Stimulated activated CD4-positive, alpha-beta T cell treated with anti-CD3 and anti-CD28 coated beads, Interleukin-4, amount 100 ng/mL, for 48 hours (primary cell): Measurements from ENCODE around the gene XAGE5.
"Not testable (repeated sequence)": the region's sequence is repeated elsewhere in the genome, so short reads cannot be mapped to it uniquely, and the experiment has no call there.

ENCODE experiments used
- DNase-seq, 2 donors: peaks; one replicate each; pipeline ENCODE4 v3.0.0-alpha.2; 2020; ENCODE audit warnings: low read depth in 2 of 2

XAGE5 gene, protein sequence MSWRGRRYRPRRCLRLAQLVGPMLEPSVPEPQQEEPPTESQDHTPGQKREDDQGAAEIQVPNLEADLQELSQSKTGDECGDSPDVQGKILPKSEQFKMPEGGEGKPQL

GRCh38 chrX:52811065-52811625, at the start of gene XAGE5:
Gene XAGE5, plus strand, starts transcription at chrX:52811287. Its CDS starts 1,280 bp downstream, at chrX:52812567.
- DNase-seq: no peak

GRCh38 chrX:52765983-52766382, 45.1 kb upstream of the XAGE5 start:
- not testable (repeated sequence) for DNase-seq

DNA sequence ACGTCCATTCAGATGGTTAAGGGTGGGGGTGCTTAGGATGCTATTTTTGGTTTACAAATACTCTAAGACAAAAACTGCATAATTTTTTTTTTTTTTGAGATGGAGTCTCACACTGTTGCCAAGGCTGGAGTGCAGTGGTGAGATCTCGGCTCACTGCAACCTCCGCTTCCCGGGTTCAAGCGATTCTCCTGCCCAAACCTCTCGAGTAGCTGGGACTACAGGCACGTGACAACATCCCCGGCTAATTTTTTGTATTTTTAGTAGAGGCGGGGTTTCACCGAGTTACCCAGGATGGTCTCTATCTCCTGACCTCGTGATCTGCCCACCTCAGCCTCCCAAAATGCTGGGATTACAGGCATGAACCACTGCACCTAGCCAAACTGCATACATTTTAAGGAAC, 37.6 kb upstream of the XAGE5 start:
- DNase-seq: not testable (repeated sequence)

DNA sequence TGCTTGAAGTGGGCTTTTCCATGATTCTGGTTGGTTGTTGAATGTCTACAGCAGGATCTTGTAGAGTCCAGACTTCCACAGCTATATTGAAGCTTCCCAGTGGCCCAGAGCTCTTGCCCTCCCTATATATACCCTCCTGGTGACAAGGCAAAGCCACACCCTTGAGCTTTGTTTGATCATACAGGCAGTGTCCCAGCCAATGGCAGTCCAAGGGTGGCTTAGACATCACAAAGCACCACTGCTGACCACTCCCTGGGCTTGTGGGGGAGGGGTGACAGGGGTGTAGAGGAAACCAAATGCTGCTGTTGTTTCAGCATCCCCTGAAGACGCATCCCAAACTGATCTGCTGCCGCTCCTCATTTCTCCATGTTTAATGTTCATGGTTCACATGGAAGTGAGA, 13.8 kb upstream of the XAGE5 start, which contains the start of gene SPANXN5:
SPANXN5 (minus strand) TSS at position 101 of the 400 bp plus-strand sequence; CDS start at position 22, 79 bp downstream.
- not testable (repeated sequence) for DNase-seq

DNA sequence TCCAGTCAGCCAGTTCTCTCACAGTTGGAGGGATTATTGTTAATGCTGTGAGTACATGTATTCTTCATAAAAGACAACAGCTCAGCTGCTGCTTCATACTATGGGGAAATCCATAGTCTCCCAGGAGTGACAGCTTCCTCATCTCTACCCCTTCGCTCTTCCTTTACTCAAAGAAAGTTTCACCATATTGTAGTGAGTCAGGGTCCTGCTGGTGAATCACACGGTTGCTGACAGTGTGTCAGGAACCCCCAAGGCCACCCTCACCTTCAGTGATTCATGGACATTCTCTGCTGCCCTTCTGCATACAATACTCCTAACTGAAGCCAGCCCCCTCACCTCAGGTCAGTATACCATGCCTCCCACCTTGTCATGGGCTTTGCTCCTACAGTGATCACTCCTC, 6.2 kb upstream of the XAGE5 start:
- DNase-seq: not testable (repeated sequence)

DNA sequence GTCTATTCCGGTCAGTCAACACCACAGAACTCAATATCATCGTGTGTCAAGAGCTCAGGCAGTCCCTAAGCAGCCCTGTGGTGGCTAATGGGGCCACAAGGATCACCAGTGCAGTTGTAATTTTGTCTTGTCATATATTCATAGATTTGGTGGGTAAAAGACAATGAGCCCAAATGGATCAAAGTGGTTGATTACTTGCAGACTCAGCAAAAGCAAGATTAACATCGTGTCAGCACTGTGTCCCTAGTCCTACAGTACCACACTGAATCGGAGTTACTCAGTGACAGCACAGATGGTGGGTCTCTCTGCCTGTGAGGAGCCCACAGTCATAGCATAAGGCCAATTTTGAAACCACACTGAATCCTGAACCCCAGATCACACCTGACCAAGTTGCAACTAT, 8.7 kb downstream of the XAGE5 start:
- no peak for DNase-seq

- no peak for DNase-seq
Observed at GRCh38 chrX:52821079-52821760, 10.1 kb downstream of the XAGE5 start.

DNA sequence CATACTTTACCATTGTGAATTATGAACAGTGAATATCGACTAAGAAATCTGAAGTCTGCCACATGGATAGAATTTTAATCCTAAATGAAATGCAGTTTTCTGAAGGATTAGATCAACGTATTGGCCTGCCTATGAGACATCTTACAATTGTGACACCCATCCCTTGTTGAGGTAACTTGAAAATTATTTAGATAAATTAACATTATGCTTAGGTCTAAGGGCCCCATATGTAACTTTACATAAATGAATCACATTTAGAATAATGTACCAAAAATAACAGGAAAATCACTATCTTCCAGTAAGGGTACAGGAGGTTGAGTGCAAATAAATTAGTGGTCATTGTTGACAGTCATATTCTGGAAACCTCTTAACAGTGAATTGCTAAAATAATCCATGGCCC, 13.5 kb downstream of the XAGE5 start:
- DNase-seq: no peak

DNA sequence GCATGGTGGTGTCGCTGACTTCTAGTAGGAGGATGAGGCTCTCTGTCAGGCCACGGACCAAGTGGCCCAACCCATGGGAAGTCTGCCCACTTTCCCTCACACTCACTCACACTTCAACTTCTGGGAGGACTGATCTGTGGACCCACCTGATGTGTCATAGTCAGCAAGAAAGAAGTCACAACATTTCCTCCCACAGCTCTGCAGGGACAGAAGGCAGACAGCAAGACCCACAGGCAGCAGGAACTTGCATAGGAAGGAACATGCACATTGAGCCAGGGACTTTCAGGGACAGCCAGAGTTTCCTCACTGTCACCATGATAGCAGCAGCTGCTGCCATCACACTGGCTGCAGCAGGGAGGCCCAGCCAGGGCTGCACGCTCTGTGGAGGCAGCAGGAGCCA, 19.5 kb downstream of the XAGE5 start:
- DNase-seq: no peak

DNA sequence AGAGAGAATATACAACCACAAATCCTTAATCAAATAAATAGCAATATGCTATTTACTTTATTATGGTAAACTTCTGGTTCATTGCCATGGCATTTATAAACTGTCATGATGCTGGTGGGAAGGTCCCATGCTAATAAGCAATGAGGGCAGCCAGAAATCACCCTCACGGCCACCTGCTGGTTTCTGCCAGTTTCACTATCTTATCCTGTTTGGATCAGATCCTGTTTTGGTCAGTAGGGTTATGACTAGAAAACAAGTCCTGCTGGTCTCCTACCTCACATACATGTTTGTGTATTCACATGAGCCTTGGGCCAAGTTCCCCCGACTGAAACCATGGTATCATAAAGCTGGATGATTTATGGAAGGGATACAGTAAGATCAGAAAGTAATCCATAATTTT, 28.1 kb downstream of the XAGE5 start:
- no peak for DNase-seq

DNA sequence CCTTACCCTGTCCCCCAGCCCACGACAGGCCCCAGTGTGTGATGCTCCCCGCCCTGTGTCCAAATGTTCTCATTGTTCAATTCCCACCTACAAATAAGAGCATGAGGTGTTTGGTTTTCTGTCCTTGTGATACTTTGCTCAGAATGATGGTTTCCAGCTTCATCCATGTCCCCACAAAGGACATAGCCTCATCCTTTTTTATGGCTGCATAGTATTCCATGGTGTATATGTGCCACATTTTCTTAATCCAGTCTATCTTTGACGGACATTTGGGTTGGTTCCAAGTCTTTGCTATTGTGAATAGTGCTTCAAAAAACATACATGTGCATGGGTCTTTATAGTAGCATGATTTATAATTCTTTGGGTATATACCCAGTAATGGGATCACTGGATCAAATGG, 32.5 kb downstream of the XAGE5 start:
- not testable (repeated sequence) for DNase-seq

DNA sequence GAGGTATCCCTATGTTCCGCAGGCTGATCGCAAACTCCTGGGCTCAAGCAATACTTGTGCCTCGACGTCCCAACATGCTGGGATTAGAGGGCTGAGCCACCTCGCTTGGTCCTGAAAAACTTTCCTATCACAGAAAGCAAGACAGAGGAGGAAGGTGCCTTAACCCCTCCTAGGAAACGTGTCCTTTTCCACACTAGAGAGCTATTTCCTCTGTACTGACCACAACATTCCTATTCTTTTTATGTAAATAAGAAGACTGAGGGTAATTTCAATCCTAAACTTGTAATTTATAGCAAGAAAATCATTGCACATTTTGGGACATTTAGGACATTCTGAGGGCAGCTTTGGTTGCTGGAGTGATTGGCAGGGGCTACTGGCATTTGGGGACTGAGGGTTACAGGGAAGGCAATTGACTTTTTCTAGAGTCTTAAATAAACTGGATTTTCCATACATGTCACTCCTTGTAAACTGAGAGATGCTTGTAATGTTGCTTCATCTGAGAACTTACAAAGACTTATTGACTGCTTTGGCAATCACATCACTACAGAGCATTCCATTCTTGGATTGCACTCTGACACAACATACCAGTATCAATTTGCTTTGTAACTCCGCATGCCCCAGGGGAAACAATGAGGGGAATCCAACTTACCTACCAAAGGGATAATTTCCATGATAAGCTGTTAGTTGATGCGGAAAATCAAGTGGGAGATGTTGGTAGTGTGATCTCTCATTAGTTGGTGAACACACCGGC, 41.2 kb downstream of the XAGE5 start:
- no peak for DNase-seq

GRCh38 chrX:52856991-52857525, 46.0 kb downstream of the XAGE5 start:
- not testable (repeated sequence) for DNase-seq

DNA sequence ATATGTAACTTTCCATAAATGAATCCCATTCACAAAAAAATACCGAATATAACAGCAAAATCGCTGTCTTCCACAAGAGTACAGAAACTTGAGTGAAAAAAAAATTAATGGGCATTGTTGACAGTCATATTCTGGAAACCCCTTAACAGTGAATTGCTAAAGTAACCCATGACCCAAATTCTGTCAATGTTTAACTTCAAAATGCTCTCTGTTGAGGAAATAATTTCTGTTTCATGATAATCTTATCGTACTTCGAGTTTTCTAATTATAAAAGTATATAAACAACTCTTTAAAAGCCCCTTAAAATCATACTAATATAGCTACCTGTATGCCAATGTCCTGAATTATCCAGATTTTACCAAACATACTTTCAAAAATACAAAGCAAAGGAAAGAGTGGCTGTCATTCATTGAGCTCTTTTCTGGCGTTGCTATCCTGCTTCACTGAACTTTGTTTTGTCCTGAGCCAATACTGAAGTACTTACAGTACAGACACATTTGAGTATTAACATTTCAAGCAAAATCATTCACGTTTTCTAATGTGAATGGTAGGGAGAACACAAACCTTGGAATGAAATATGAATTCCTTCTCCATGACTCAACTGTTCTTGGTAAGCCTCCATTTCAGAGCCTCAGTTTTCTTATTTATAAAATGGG, 54.4 kb downstream of the XAGE5 start:
- DNase-seq: no peak
